Neural progenitor cell (in vitro differentiated cells): Measurements from ENCODE around the gene FARP1. TPM values are rescaled to one million over a fixed set of nuclear protein-coding genes. Genes with fewer than 3 reads are reported as not detected.

Experiments used
- DNase-seq: peaks from one replicate; pipeline ENCODE4 v3.0.0-alpha.2; 2016; ENCODE audit warnings: low spot score
- H2AFZ ChIP-seq: fragments of 200-600 bp; sonication (generic); replicated peaks from 2 replicates; pipeline ENCODE4 v1.6.1; 2016; ENCODE audit warnings: antibody characterized with exemption
- H3F3A ChIP-seq: fragments of 200-600 bp; sonication (generic); 2 replicates; pipeline ENCODE4 v1.6.1; 2016; ENCODE audit warnings: antibody characterized with exemption, low read depth
- H3K27ac ChIP-seq: fragments of 200-600 bp; sonication (generic); 2 replicates; pipeline ENCODE4 v1.5.1; 2016; ENCODE audit warnings: mild to moderate bottlenecking
- H3K27me3 ChIP-seq: fragments of 200-600 bp; sonication (generic); 2 replicates; pipeline ENCODE4 v1.6.1; 2016; ENCODE audit warnings: mild to moderate bottlenecking, moderate library complexity
- H3K36me3 ChIP-seq: fragments of 200-600 bp; sonication (generic); 2 replicates; pipeline ENCODE4 v1.5.1; 2016
- H3K4me1 ChIP-seq: fragments of 200-600 bp; sonication (generic); 2 replicates; pipeline ENCODE4 v1.6.1; 2016; ENCODE audit warnings: mixed run types
- H3K4me2 ChIP-seq: fragments of 200-600 bp; sonication (generic); 2 replicates; pipeline ENCODE4 v1.6.1; 2016
- H3K4me3 ChIP-seq: fragments of 200-600 bp; sonication (generic); 2 replicates; pipeline ENCODE4 v1.5.1; 2016
- H3K79me2 ChIP-seq: fragments of 200-600 bp; sonication (generic); 2 replicates; pipeline ENCODE4 v1.6.1; 2016; ENCODE audit warnings: low read depth
- H3K9ac ChIP-seq: fragments of 200-600 bp; sonication (generic); 2 replicates; pipeline ENCODE4 v1.6.1; 2016
- H3K9me3 ChIP-seq: fragments of 200-600 bp; sonication (generic); 2 replicates; pipeline ENCODE4 v1.5.1; 2016; ENCODE audit warnings: low read depth
- H4K20me1 ChIP-seq: fragments of 200-600 bp; sonication (generic); 2 replicates; pipeline ENCODE4 v1.6.1; 2016; ENCODE audit warnings: low read depth
- H3K27ac Mint-ChIP-seq: 3 replicates; pipeline ENCODE4 v1.8.0; 2021; ENCODE audit warnings: mixed read lengths
- H3K27me3 Mint-ChIP-seq: 2 replicates; pipeline ENCODE4 v1.8.0; 2022; ENCODE audit warnings: low read depth, mild to moderate bottlenecking, inconsistent platforms, moderate library complexity, mixed read lengths; ENCODE audit not compliant: insufficient read depth
- H3K36me3 Mint-ChIP-seq: 3 replicates; pipeline ENCODE4 v1.8.0; 2021; ENCODE audit warnings: mixed read lengths
- H3K4me1 Mint-ChIP-seq: 3 replicates; pipeline ENCODE4 v1.8.0; 2021; ENCODE audit warnings: mixed read lengths
- H3K4me3 Mint-ChIP-seq: 3 replicates; pipeline ENCODE4 v1.8.0; 2021; ENCODE audit warnings: mild to moderate bottlenecking, moderate library complexity, mixed read lengths
- H3K9me3 Mint-ChIP-seq: 3 replicates; pipeline ENCODE4 v1.8.0; 2020; ENCODE audit warnings: mixed read lengths
- EZH2 ChIP-seq: fragments of 200-600 bp; sonication (generic); IDR thresholded peaks from 2 replicates; pipeline ENCODE4 v1.6.1; 2017; ENCODE audit warnings: antibody characterized with exemption, mild to moderate bottlenecking, moderate library complexity
- EZH2phosphoT487 ChIP-seq: fragments of 200-600 bp; sonication (generic); IDR thresholded peaks from 2 replicates; pipeline ENCODE4 v1.6.1; 2017; ENCODE audit warnings: antibody characterized with exemption
- total RNA-seq: library from RNA; depleted of rRNA; stranded (reverse); fragments of >200 nt; gene quantifications from 2 replicates; pipeline ENCODE4 v1.2.3, GENCODE V29; 2015; ENCODE audit warnings: low replicate concordance
- TF ChIP-seq, protein P1 (sequence below): fragments of 200-600 bp; sonication (generic); IDR thresholded peaks from 2 replicates; pipeline ENCODE4 v1.5.1; 2017; ENCODE audit warnings: antibody characterized with exemption, mild to moderate bottlenecking

FARP1 gene
- total RNA-seq, 1 donor from 2014 or later: 78.0 TPM

DNA sequence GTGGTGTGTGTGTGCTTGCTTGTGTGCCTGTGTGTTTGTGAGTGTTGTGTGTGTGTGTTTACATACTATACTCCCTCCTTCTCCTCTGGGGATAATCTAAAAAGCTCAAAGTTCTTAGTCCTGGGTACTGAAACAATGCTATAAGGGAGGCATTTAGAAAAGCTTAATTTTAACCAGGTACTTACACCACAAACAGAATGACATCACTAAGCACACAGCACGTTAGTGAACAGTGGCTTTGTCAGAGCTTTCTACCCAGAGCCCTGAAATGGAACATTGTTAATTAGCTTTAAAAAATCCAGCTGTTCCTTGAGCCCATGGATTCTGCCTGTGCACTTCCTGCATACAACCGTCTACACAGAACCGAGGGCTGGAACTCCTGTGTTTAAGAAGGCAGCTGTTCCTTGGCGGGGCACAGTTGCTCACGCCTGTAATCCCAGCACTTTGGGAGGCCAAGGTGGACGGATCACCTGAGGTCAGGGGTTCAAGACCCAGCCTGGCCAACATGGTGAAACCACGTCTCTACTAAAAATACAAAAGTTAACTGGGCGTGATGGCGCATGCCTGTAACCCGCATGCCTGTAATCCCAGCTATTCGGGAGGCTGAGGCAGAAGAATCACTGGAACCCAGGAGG lies 103.8 kb downstream of the FARP1 start:
- H3K9me3 Mint-ChIP-seq: no peaks in the 10 kb centered on the region
- peaks cover 4% of the 10 kb centered on the region for H3K27me3 Mint-ChIP-seq
- H3K4me1 ChIP-seq: no peaks in the 10 kb centered on the region
- H3K4me1 Mint-ChIP-seq: peaks cover 3% of the 10 kb centered on the region
- no peak overlapping the region for H3K27ac ChIP-seq
- H3K9me3 ChIP-seq: no peaks in the 10 kb centered on the region
- no peak overlapping the region for H3K4me2 ChIP-seq
- H3K27ac Mint-ChIP-seq: no peak overlapping the region
- no peak overlapping the region for H2AFZ ChIP-seq
- H3K79me2 ChIP-seq: peaks cover 37% of the 10 kb centered on the region
- H3F3A ChIP-seq: no peaks in the 10 kb centered on the region
- DNase-seq: no peak
- TF ChIP-seq, protein P1, sequence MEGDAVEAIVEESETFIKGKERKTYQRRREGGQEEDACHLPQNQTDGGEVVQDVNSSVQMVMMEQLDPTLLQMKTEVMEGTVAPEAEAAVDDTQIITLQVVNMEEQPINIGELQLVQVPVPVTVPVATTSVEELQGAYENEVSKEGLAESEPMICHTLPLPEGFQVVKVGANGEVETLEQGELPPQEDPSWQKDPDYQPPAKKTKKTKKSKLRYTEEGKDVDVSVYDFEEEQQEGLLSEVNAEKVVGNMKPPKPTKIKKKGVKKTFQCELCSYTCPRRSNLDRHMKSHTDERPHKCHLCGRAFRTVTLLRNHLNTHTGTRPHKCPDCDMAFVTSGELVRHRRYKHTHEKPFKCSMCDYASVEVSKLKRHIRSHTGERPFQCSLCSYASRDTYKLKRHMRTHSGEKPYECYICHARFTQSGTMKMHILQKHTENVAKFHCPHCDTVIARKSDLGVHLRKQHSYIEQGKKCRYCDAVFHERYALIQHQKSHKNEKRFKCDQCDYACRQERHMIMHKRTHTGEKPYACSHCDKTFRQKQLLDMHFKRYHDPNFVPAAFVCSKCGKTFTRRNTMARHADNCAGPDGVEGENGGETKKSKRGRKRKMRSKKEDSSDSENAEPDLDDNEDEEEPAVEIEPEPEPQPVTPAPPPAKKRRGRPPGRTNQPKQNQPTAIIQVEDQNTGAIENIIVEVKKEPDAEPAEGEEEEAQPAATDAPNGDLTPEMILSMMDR: no peak
- TF ChIP-seq EZH2phosphoT487: no peak
- TF ChIP-seq EZH2: no peak
- H3K9ac ChIP-seq: no peak overlapping the region
- no peaks in the 10 kb centered on the region for H3K27me3 ChIP-seq
- no peak overlapping the region for H3K4me3 ChIP-seq
- H3K36me3 ChIP-seq: no peaks in the 10 kb centered on the region
- H4K20me1 ChIP-seq: no peaks in the 10 kb centered on the region
- no peak overlapping the region for H3K4me3 Mint-ChIP-seq
- no peaks in the 10 kb centered on the region for H3K36me3 Mint-ChIP-seq

DNA sequence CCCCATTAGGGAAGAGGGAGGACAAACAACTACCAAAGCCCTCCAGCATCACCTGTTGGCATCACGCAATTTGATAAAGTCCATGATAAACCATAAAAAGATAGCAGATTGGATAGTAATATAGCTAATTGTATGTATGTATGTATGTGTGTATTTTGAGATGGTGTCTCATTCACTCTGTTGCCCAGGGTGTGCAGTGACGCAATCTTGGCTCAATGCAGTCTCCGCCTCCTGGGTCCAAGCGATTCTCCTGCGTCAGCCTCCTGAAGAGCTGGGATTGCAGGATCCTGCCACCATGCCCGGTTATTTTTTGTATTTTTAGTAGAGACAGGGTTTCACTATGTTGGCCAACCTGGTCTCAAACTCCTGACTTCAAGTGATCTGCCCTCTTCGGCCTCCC lies 108.8 kb downstream of the FARP1 start:
- H3K9me3 Mint-ChIP-seq: no peaks in the 10 kb centered on the region
- Histone ChIP-seq H4K20me1 (peaks cover 4% of the 10 kb centered on the region), H3K79me2 (peaks cover 55% of the 10 kb centered on the region), H3K4me2 (no peak overlapping the region), H3K27me3 (no peaks in the 10 kb centered on the region), H3K9ac (no peak overlapping the region), H3K4me3 (no peak overlapping the region), H3K36me3 (no peaks in the 10 kb centered on the region), H3K27ac (no peak overlapping the region), H3K9me3 (no peaks in the 10 kb centered on the region), H3F3A (no peaks in the 10 kb centered on the region), H3K4me1 (peaks cover 10% of the 10 kb centered on the region), H2AFZ (no peak overlapping the region)
- peaks cover 4% of the 10 kb centered on the region for H3K27me3 Mint-ChIP-seq
- no peak for TF ChIP-seq EZH2phosphoT487
- TF ChIP-seq, protein P1: no peak
- no peak for TF ChIP-seq EZH2
- no peak overlapping the region for H3K4me3 Mint-ChIP-seq
- no peak overlapping the region for H3K27ac Mint-ChIP-seq
- H3K36me3 Mint-ChIP-seq: peaks cover 1% of the 10 kb centered on the region
- no peak for DNase-seq
- H3K4me1 Mint-ChIP-seq: peaks cover 24% of the 10 kb centered on the region

DNA sequence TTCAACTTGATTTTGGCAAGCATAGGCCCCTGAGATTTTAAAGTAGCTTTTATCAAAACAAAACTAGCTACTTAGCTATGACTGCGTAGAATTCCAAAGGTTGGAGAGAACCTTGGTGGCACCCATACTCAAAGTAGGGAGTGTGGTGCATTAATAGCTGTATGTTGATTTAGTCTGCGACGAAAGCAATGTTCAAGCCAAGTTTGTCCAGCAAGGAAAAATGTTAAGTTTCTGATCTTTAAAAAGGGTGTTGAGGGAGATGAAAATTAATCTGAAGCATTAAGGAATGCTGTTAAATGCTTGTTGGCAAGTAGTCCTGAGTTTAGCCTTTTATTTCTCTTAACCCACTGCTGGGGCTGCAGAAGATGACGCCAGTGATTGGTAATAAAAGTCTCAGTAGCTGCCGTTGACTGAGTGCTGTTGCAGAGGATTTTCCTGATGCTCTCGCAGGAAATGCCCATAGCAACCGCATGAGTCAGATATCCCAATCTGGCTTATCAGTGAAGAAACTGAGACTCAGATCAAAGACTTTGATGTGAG lies 110.1 kb downstream of the FARP1 start:
- H3K9me3 Mint-ChIP-seq: no peaks in the 10 kb centered on the region
- H2AFZ ChIP-seq: no peak overlapping the region
- H3K4me3 ChIP-seq: no peak overlapping the region
- H3K4me2 ChIP-seq: no peak overlapping the region
- H3K27me3 Mint-ChIP-seq: peaks cover 6% of the 10 kb centered on the region
- no peak for DNase-seq
- TF ChIP-seq EZH2: no peak
- no peak for TF ChIP-seq EZH2phosphoT487
- TF ChIP-seq, protein P1: no peak
- H3K36me3 ChIP-seq: no peaks in the 10 kb centered on the region
- H3K27me3 ChIP-seq: no peaks in the 10 kb centered on the region
- no peak overlapping the region for H3K27ac ChIP-seq
- no peak overlapping the region for H3K9ac ChIP-seq
- H3K4me3 Mint-ChIP-seq: no peak overlapping the region
- H3K36me3 Mint-ChIP-seq: peaks cover 1% of the 10 kb centered on the region
- H3K4me1 Mint-ChIP-seq: peaks cover 24% of the 10 kb centered on the region
- peaks cover 10% of the 10 kb centered on the region for H3K4me1 ChIP-seq
- H4K20me1 ChIP-seq: peaks cover 4% of the 10 kb centered on the region
- no peaks in the 10 kb centered on the region for H3K9me3 ChIP-seq
- H3K79me2 ChIP-seq: peaks cover 66% of the 10 kb centered on the region
- no peak overlapping the region for H3K27ac Mint-ChIP-seq
- H3F3A ChIP-seq: no peaks in the 10 kb centered on the region
